Muscle layer of duodenum (tissue), 2 donors: ENCODE data around the gene SPINT3.
"Not testable (repeated sequence)": the region's sequence is repeated elsewhere in the genome, so short reads cannot be mapped to it uniquely, and the experiment has no call there.

Experiments used
- H3K27ac ChIP-seq: one replicate; pipeline ENCODE4 v1.7.0; 2013; ENCODE audit warnings: mild to moderate bottlenecking, low read length
- H3K27me3 ChIP-seq: one replicate; pipeline ENCODE4 v1.7.0; 2013; ENCODE audit warnings: low read depth, mild to moderate bottlenecking, control low read depth, low read length
- H3K36me3 ChIP-seq, 2 donors: one replicate each; pipeline ENCODE4 v1.7.0; 2013; ENCODE audit warnings: low read length in 2 of 2, control low read depth in 1 of 2, mild to moderate bottlenecking in 1 of 2; ENCODE audit not compliant: insufficient read depth in 2 of 2, control insufficient read depth in 1 of 2
- H3K4me1 ChIP-seq, 2 donors: one replicate each; pipeline ENCODE4 v1.7.0; 2013; ENCODE audit warnings: low read length in 2 of 2, mild to moderate bottlenecking in 2 of 2, control low read depth in 1 of 2, moderate library complexity in 1 of 2; ENCODE audit not compliant: insufficient read depth in 2 of 2, control insufficient read depth in 1 of 2
- H3K4me3 ChIP-seq, 2 donors: one replicate each; pipeline ENCODE4 v1.7.0; 2013; ENCODE audit warnings: low read length in 2 of 2, low read depth in 1 of 2, mild to moderate bottlenecking in 1 of 2
- H3K9me3 ChIP-seq, 2 donors: one replicate each; pipeline ENCODE4 v1.7.0; 2013; ENCODE audit warnings: low read length in 2 of 2, control low read depth in 1 of 2, mild to moderate bottlenecking in 1 of 2; ENCODE audit not compliant: control insufficient read depth in 1 of 2
- donor health status: healthy.

The SPINT3 gene

DNA sequence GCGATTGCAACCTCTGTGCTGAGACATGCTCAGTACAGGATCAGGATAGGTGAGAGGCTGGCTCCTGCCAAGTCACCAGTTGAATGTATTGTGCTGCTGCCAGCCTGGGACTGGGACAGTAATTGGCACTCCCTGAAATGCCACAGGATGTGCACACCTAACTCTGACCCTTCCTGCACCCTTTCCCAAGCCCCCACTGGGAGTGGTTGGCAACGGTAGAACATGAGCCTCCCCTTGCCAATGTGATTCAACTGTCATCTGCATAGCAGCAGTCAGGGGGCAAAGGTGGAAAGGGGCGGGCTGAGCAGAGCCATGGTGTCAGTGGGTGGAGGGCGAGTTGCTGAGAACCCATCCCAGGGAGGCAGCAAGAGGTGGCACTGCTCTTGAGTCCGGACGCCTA lies 15.4 kb downstream of the SPINT3 start:
- H3K27ac ChIP-seq = no peak overlapping the region
- no peaks in the 10 kb centered on the region for H3K9me3 ChIP-seq
- H3K27me3 ChIP-seq = no peaks in the 10 kb centered on the region
- H3K36me3 ChIP-seq = no peaks in the 10 kb centered on the region
- H3K4me3 ChIP-seq = no peak overlapping the region
- H3K4me1 ChIP-seq = no peaks in the 10 kb centered on the region

DNA sequence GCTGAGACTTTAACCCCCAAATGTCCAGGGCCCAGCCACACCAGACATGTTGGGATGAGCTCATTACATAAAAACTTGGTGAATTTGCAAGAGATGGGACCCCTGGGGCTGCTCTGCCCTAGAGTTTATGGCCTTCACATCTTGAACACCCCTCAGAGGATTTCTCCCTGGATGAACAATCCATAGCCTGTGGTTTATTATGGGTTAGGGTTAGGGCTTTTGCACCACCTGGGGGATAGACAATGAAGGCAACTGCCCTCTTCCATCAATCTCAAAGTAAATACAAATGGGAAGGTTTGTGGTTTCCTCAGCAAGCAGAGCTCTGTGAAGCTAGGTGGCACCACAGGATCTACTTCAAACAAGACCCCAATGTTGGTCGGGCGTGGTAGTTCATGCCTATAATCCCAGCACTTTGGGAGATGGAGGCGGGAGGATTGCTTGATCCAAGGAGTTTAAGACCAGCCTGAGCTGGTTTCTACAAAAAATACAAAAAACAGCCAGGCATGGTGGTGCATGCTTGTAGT lies 17.4 kb downstream of the SPINT3 start:
- Histone ChIP-seq H3K4me3 (no peak overlapping the region), H3K9me3 (no peaks in the 10 kb centered on the region), H3K36me3 (no peaks in the 10 kb centered on the region), H3K27ac (no peak overlapping the region), H3K4me1 (no peaks in the 10 kb centered on the region), H3K27me3 (no peaks in the 10 kb centered on the region)

DNA sequence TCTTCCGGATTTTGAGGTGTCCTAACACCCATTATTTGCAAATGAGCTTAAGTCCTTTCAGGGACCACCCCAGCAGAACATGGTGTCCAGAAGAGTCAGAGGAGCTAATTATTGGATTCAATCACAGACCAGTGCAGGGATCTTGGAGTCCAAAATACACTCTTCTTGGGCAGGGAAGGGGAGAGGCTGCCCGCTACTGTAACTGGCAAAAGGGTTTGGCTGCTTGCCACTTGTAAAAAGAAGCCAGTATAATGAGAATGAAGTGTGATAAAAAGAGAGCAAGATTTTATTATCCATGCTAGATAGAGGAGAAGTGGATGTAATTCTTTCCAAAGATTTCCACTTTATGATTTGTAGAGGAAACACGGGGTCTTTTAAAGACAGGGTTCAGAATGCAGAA lies 19.3 kb downstream of the SPINT3 start:
- no peak overlapping the region for H3K4me3 ChIP-seq
- no peaks in the 10 kb centered on the region for H3K4me1 ChIP-seq
- H3K27ac ChIP-seq = no peak overlapping the region

GRCh38 chr20:45495501-45495941 lies 19.9 kb downstream of the SPINT3 start:
- Histone ChIP-seq H3K27me3 (no peaks in the 10 kb centered on the region), H3K4me1 (no peaks in the 10 kb centered on the region), H3K9me3 (no peaks in the 10 kb centered on the region)

More for the DNA sequence above, 19.3 kb downstream of the SPINT3 start:
- Histone ChIP-seq H3K9me3 (no peaks in the 10 kb centered on the region), H3K36me3 (no peaks in the 10 kb centered on the region), H3K27me3 (no peaks in the 10 kb centered on the region)

DNA sequence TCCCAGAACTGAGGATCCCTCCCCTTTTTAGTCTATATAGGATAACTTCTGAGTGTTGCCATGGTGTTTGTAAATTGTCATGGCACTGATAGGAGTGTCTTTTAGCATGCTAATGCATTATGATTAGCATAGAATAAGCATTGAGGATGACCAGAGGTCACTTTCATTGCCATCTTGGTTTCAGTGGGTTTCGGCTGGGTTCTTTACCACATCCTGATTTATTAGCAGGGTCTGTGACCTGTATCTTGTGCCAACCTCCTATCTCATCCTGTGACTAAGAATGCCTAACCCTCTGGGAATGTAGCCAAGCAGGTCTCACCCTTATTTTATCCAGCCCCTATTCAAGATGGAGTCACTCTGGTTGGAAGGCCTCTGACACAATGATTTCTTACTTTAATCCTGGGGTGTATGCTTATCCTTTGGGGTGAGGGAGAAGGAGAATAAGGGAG lies 26.3 kb downstream of the SPINT3 start:
- H3K4me3 ChIP-seq = no peak overlapping the region
- no peak overlapping the region for H3K27ac ChIP-seq
- no peaks in the 10 kb centered on the region for H3K4me1 ChIP-seq
- no peaks in the 10 kb centered on the region for H3K9me3 ChIP-seq
- peaks cover 18% of the 10 kb centered on the region for H3K27me3 ChIP-seq
- H3K36me3 ChIP-seq = no peaks in the 10 kb centered on the region

More at GRCh38 chr20:45495501-45495941, 19.9 kb downstream of the SPINT3 start:
- H3K4me3 ChIP-seq = no peak overlapping the region
- no peak overlapping the region for H3K27ac ChIP-seq
- no peaks in the 10 kb centered on the region for H3K36me3 ChIP-seq

DNA sequence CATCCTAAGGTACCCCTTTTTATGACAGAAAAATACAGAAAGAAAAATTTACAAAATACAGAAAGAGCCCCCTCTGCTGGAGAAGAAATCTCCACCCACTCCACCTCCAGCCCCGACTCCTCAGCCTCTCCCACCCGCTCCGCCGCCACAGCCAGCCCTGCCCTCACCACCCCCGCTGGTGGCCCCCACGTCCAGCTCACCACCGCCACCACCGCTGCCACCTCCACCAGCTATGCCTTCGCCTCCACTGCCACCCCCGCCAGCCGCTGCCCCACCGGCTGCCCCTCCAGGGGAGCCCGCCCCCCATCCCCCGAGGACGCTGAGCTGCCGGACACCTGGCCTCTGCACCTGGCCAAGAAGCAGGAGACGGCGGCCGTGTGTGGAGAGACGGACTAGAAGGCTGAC lies 28.2 kb downstream of the SPINT3 start:
- no peak overlapping the region for H3K4me3 ChIP-seq
- no peaks in the 10 kb centered on the region for H3K4me1 ChIP-seq
- H3K36me3 ChIP-seq = no peaks in the 10 kb centered on the region
- no peaks in the 10 kb centered on the region for H3K9me3 ChIP-seq
- no peak overlapping the region for H3K27ac ChIP-seq
- peaks cover 18% of the 10 kb centered on the region for H3K27me3 ChIP-seq

GRCh38 chr20:45485388-45485787 lies 30.0 kb downstream of the SPINT3 start:
- Histone ChIP-seq H3K4me3 (no peak overlapping the region), H3K36me3 (no peaks in the 10 kb centered on the region), H3K27me3 (peaks cover 18% of the 10 kb centered on the region), H3K4me1 (no peaks in the 10 kb centered on the region), H3K9me3 (no peaks in the 10 kb centered on the region), H3K27ac (no peak overlapping the region)

- peaks cover 18% of the 10 kb centered on the region for H3K27me3 ChIP-seq
- no peak overlapping the region for H3K4me3 ChIP-seq
- no peak overlapping the region for H3K27ac ChIP-seq
- no peaks in the 10 kb centered on the region for H3K4me1 ChIP-seq
- H3K9me3 ChIP-seq = no peaks in the 10 kb centered on the region
- no peaks in the 10 kb centered on the region for H3K36me3 ChIP-seq
These were observed 30.7 kb downstream of the SPINT3 start for GRCh38 chr20:45484676-45485075.

DNA sequence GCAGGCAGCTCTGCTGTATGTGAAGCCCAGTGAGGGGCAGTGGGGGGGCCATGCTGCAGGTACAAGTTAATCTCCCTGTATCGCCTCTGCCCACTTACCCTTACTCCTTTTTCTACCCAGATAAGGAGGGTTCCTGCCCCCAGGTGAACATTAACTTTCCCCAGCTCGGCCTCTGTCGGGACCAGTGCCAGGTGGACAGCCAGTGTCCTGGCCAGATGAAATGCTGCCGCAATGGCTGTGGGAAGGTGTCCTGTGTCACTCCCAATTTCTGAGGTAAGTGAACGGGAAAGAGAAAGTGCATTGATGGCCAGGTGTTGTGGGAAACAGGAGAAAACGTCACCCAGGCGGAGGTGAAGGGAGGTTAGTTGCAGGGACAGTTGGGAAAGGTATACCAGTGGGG lies 35.6 kb downstream of the SPINT3 start:
- no peak overlapping the region for H3K27ac ChIP-seq
- H3K4me1 ChIP-seq = no peaks in the 10 kb centered on the region
- H3K27me3 ChIP-seq = peaks cover 2% of the 10 kb centered on the region
- H3K36me3 ChIP-seq = no peaks in the 10 kb centered on the region
- H3K9me3 ChIP-seq = no peaks in the 10 kb centered on the region
- H3K4me3 ChIP-seq = no peak overlapping the region

GRCh38 chr20:45477530-45478148 lies 37.8 kb downstream of the SPINT3 start:
- H3K36me3 ChIP-seq, H3K9me3 ChIP-seq, H3K27ac ChIP-seq, H3K4me1 ChIP-seq, H3K27me3 ChIP-seq, H3K4me3 ChIP-seq: not testable (repeated sequence)

DNA sequence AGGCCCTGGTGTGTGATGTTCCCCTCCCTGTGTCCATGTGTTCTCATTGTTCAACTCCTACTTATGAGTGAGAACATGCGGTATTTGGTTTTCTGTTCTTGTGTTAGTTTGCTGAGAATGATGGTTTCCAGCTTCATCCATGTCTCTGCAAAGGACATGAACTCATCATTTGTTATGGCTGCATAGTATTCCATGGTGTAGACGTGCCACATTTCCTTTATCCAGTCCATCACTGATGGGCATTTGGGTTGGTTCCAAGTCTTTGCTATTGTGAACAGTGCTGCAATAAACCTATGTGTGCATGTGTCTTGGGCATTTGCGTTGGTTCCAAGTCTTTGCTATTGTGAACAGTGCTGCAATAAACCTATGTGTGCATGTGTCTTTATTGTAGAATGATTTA lies 43.1 kb downstream of the SPINT3 start:
- not testable (repeated sequence) for H3K27ac ChIP-seq, H3K9me3 ChIP-seq, H3K27me3 ChIP-seq, H3K4me3 ChIP-seq, H3K36me3 ChIP-seq
- peaks cover 0 to 20% of the 10 kb centered on the region in 2 donors for H3K4me1 ChIP-seq

DNA sequence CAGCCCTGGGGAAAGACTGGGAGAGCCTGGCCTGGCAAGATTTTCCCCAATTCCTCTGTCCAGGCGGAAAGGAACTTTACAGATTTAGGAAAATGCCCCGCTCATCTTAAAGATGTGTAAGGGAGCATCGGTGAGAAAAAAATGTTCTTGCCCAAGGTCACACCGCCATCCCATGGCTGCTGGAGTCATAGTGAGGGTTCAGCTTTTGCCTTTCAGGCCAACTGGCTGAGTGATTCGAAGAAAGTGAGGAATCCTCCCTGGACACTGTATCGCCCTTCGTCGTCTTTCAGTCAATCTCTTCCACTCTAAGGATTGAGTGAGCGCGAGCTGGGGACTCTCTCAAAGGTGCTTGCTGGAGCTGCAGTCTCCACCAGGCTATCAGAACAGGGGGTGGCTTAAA lies 44.5 kb downstream of the SPINT3 start:
- Histone ChIP-seq H3K9me3 (no peaks in the 10 kb centered on the region), H3K4me3 (peak overlapping the region; percentile 57 to 75), H3K4me1 (peaks cover 0 to 20% of the 10 kb centered on the region in 2 donors), H3K36me3 (no peaks in the 10 kb centered on the region), H3K27me3 (peaks cover 10% of the 10 kb centered on the region), H3K27ac (peak overlapping the region; percentile 39)
